GM23338 (cell line): ENCODE measurements around the gene HSPB8. TPM values are rescaled to one million over a fixed set of nuclear protein-coding genes. Genes with fewer than 3 reads are reported as not detected.
A peak's percentile ranks its signal among the peaks of the same experiment; 100 is the strongest.

Experiments used
- ATAC-seq: fragments of 200-7000 bp; cut with Tn5 transposase; 3 replicates; pipeline ENCODE4 v1.9.1; 2020
- DNase-seq: peaks from one replicate; pipeline ENCODE4 v3.0.0-alpha.2; 2015; ENCODE audit warnings: low spot score
- H2AFZ ChIP-seq: fragments of 200-600 bp; sonication (generic); 2 replicates; pipeline ENCODE4 v1.8.0; 2016; ENCODE audit warnings: antibody characterized with exemption, mild to moderate bottlenecking, moderate library complexity
- H3F3A ChIP-seq: fragments of 200-600 bp; sonication (generic); replicated peaks from 2 replicates; pipeline ENCODE4 v1.8.0; 2017; ENCODE audit warnings: antibody characterized with exemption, mixed run types, low read depth
- H3K27ac ChIP-seq: fragments of 200-600 bp; sonication (generic); 2 replicates; pipeline ENCODE4 v1.6.1; 2016; ENCODE audit warnings: low read depth
- H3K27me3 ChIP-seq: fragments of 200-600 bp; sonication (generic); 2 replicates; pipeline ENCODE4 v1.8.0; 2016; ENCODE audit warnings: mild to moderate bottlenecking, mixed run types, moderate library complexity; ENCODE audit not compliant: insufficient read depth
- H3K36me3 ChIP-seq: fragments of 200-600 bp; sonication (generic); 2 replicates; pipeline ENCODE4 v1.8.0; 2016; ENCODE audit warnings: mild to moderate bottlenecking; ENCODE audit not compliant: insufficient read depth
- H3K4me1 ChIP-seq: fragments of 200-600 bp; sonication (generic); 2 replicates; pipeline ENCODE4 v1.8.0; 2016; ENCODE audit warnings: mild to moderate bottlenecking, moderate library complexity; ENCODE audit not compliant: insufficient read depth
- H3K4me2 ChIP-seq: fragments of 200-600 bp; sonication (generic); 2 replicates; pipeline ENCODE4 v1.7.1; 2017; ENCODE audit warnings: mixed run types
- H3K4me3 ChIP-seq: fragments of 200-600 bp; sonication (generic); 2 replicates; pipeline ENCODE4 v1.6.1; 2016; ENCODE audit warnings: mixed run types
- H3K79me2 ChIP-seq: fragments of 200-600 bp; sonication (generic); replicated peaks from 2 replicates; pipeline ENCODE4 v1.8.0; 2017; ENCODE audit warnings: mild to moderate bottlenecking; ENCODE audit not compliant: insufficient read depth
- H3K9me2 ChIP-seq: fragments of 200-600 bp; sonication (generic); 2 replicates; pipeline ENCODE4 v1.8.0; 2017; ENCODE audit not compliant: insufficient read depth
- H4K20me1 ChIP-seq: fragments of 200-600 bp; sonication (generic); replicated peaks from 2 replicates; pipeline ENCODE4 v1.8.0; 2017; ENCODE audit warnings: mild to moderate bottlenecking; ENCODE audit not compliant: insufficient read depth
- H3K27ac Mint-ChIP-seq: 2 replicates; pipeline ENCODE4 v1.8.0; 2020; ENCODE audit warnings: inconsistent platforms, mild to moderate bottlenecking, moderate library complexity, mixed read lengths
- H3K27me3 Mint-ChIP-seq: 3 replicates; pipeline ENCODE4 v1.8.0; 2022; ENCODE audit warnings: low read depth, mild to moderate bottlenecking, moderate library complexity, mixed read lengths, inconsistent platforms; ENCODE audit not compliant: insufficient read depth, poor library complexity
- H3K36me3 Mint-ChIP-seq: 3 replicates; pipeline ENCODE4 v1.8.0; 2021; ENCODE audit warnings: low read depth, mild to moderate bottlenecking, inconsistent platforms, moderate library complexity, mixed read lengths
- H3K4me1 Mint-ChIP-seq: 3 replicates; pipeline ENCODE4 v1.8.0; 2020; ENCODE audit warnings: mild to moderate bottlenecking, inconsistent platforms, mixed read lengths
- H3K4me3 Mint-ChIP-seq: 3 replicates; pipeline ENCODE4 v1.8.0; 2021; ENCODE audit warnings: moderate library complexity, mild to moderate bottlenecking, inconsistent platforms, mixed read lengths
- H3K9me3 Mint-ChIP-seq: 3 replicates; pipeline ENCODE4 v1.8.0; 2020; ENCODE audit warnings: moderate library complexity, mild to moderate bottlenecking, inconsistent platforms, mixed read lengths
- CREB1 ChIP-seq: fragments of 250-450 bp; sonication (Bioruptor Pico); IDR thresholded peaks from 2 replicates; pipeline ENCODE4 v1.5.0; 2020; ENCODE audit warnings: low read depth, mild to moderate bottlenecking, moderate library complexity
- STAT1 ChIP-seq: IDR thresholded peaks from one replicate; pipeline ENCODE4 v1.6.1; 2016; ENCODE audit warnings: antibody characterized with exemption; ENCODE audit not compliant: unreplicated experiment
- ZNF114 ChIP-seq: fragments of 250-450 bp; sonication (Bioruptor Pico); IDR thresholded peaks from 2 replicates; pipeline ENCODE4 v1.5.0; 2020; ENCODE audit warnings: mild to moderate bottlenecking, moderate library complexity
- ZNF462 ChIP-seq: fragments of 250-450 bp; sonication (Bioruptor Pico); IDR thresholded peaks from 2 replicates; pipeline ENCODE4 v1.5.0; 2020; ENCODE audit warnings: mild to moderate bottlenecking, moderate library complexity
- polyA plus RNA-seq: library from polyadenylated mRNA; unstranded; fragments of >200 nt; fragmentation: Nextera tagmentation; extraction: Ambion mirVana; gene quantifications from 2 replicates; pipeline ENCODE4 v1.2.1, GENCODE V29; 2016
- total RNA-seq: library from RNA; depleted of rRNA; stranded (reverse); fragments of >200 nt; shearing (Covaris generic); gene quantifications from 2 replicates; pipeline ENCODE4 v1.2.3, GENCODE V29; 2014
- TF ChIP-seq, protein P1 (sequence below), 2 experiments: fragments of 200-600 bp in 1 of 2; sonication (generic) in 1 of 2; conservative IDR thresholded peaks; 2 replicates each; pipeline versions ENCODE4 v1.5.1 to v1.6.1; 2016 to 2017; ENCODE audit warnings: antibody characterized with exemption in 2 of 2, low read depth in 2 of 2, mild to moderate bottlenecking in 2 of 2, moderate library complexity in 1 of 2

HSPB8 gene
- total and polyA plus RNA-seq, 2 experiments from 2014 or later = 3.5 to 4.8 TPM

DNA sequence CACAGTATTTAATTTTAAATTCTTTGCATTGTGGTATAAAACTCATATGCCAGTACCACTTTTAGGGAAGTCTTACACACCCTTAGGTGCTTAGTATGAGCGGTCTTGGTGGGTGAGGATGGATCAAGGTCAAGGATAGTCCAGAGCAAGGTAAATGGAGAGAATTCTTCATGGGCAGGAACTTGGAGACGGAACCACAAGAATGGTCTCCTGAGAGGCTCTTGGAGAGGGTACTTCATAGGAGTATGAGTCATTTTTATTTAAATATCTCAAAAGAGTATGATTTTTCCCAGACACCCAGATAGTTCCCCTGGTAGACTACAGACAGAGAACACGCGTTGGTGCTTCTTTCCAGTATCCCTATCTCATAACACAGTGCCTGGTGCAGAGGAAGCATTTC lies 21.9 kb downstream of the HSPB8 start:
- no peak for DNase-seq
- Histone ChIP-seq H3K36me3 (no peaks in the 10 kb centered on the region), H3K4me2 (no peak overlapping the region), H3K27ac (no peak overlapping the region), H3F3A (0 out of 2 replicates have a peak, but pooled peaks cover 10% of the 10 kb centered on the region), H3K27me3 (no peaks in the 10 kb centered on the region), H4K20me1 (no peaks in the 10 kb centered on the region), H2AFZ (no peak overlapping the region), H3K4me1 (peaks cover 21% of the 10 kb centered on the region), H3K9me2 (peaks cover 9% of the 10 kb centered on the region; the same call in 1 of the 2 replicates), H3K79me2 (no peaks in the 10 kb centered on the region), H3K4me3 (no peak overlapping the region)
- Mint-ChIP-seq H3K36me3 (no peaks in the 10 kb centered on the region), H3K27ac (no peak overlapping the region), H3K27me3 (peaks cover 9% of the 10 kb centered on the region), H3K4me1 (peaks cover 43% of the 10 kb centered on the region), H3K9me3 (no peaks in the 10 kb centered on the region; the same call in 2 of the 3 replicates), H3K4me3 (no peak overlapping the region)
- no peak for TF ChIP-seq STAT1
- no peak for TF ChIP-seq ZNF114 (CRISPR knock-in tag)
- TF ChIP-seq CREB1 (CRISPR knock-in tag) = no peak
- ATAC-seq = no peak

DNA sequence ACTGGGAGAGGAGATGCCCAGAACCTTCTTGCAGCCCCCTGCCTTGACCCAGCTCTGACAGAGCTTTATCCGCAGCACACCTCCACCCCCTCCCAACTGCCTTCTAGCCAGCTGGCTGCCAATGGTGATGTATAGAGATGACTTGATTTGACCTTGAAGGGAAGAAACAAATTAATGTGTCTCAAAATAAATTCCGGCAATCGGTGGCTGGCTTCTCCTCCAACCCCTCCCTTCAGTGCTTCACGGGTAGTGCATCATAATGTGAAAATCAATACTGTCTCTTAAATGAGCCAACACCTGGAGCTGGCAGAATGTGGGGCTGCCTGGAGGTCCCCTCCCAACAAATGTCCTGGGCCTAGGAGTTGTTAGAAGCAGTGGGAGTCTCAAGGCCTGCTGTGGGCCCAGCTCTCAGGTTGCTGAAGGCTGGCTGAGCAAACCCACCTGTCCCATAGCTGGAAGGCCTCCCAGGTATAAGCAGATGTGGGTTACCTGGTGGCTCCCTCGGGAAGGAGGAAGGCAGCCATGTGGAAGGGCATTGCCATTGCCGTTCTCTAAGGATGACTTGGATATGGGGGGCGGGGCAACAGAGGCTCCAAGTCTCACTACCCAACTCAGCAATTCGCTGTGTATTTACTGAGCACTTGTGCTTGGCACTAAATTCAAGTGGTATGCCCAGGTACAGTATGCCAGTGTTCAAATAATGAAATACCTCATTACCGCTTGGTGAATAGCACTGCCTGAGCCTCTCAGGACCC lies 23.2 kb downstream of the HSPB8 start:
- Mint-ChIP-seq H3K27ac (peak overlapping the region; percentile 86; the same call in 1 of the 2 replicates), H3K27me3 (peaks cover 7% of the 10 kb centered on the region), H3K9me3 (no peaks in the 10 kb centered on the region; the same call in 2 of the 3 replicates), H3K4me1 (peaks cover 50% of the 10 kb centered on the region), H3K4me3 (no peak overlapping the region), H3K36me3 (no peaks in the 10 kb centered on the region)
- ATAC-seq = peak; percentile 62
- peak overlapping the region; percentile 68 for H3K4me2 ChIP-seq
- H3K27ac ChIP-seq = peak overlapping the region; percentile 91; the same call in 1 of the 2 replicates
- peaks cover 9% of the 10 kb centered on the region; the same call in 1 of the 2 replicates for H3K9me2 ChIP-seq
- peak; percentile 49 for DNase-seq
- H3K4me3 ChIP-seq = peak overlapping the region; percentile 27; the same call in 1 of the 2 replicates
- no peaks in the 10 kb centered on the region for H4K20me1 ChIP-seq
- H2AFZ ChIP-seq = peak overlapping the region; percentile 16; the same call in 1 of the 2 replicates
- peak; percentile 54; the same call in 1 of the 2 replicates for TF ChIP-seq ZNF462 (CRISPR knock-in tag)
- TF ChIP-seq, protein P1, sequence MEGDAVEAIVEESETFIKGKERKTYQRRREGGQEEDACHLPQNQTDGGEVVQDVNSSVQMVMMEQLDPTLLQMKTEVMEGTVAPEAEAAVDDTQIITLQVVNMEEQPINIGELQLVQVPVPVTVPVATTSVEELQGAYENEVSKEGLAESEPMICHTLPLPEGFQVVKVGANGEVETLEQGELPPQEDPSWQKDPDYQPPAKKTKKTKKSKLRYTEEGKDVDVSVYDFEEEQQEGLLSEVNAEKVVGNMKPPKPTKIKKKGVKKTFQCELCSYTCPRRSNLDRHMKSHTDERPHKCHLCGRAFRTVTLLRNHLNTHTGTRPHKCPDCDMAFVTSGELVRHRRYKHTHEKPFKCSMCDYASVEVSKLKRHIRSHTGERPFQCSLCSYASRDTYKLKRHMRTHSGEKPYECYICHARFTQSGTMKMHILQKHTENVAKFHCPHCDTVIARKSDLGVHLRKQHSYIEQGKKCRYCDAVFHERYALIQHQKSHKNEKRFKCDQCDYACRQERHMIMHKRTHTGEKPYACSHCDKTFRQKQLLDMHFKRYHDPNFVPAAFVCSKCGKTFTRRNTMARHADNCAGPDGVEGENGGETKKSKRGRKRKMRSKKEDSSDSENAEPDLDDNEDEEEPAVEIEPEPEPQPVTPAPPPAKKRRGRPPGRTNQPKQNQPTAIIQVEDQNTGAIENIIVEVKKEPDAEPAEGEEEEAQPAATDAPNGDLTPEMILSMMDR (conservative IDR thresholded peaks at IDR 0.05; ENCODE audit: low read depth in 2 of 2) = no peak
- no peaks in the 10 kb centered on the region for H3K79me2 ChIP-seq
- no peaks in the 10 kb centered on the region for H3K27me3 ChIP-seq
- H3K4me1 ChIP-seq = peaks cover 30% of the 10 kb centered on the region
- 0 out of 2 replicates have a peak, but pooled peaks cover 10% of the 10 kb centered on the region for H3F3A ChIP-seq
- H3K36me3 ChIP-seq = no peaks in the 10 kb centered on the region
